ENCODE data around the gene ATG5.

Gene ATG5

GRCh38 chr6:106360989-106361430 is 35.5 kb upstream of the ATG5 start:
- no peak for TF ChIP-seq ZFX (IDR thresholded peaks at IDR 0.05)
- TF ChIP-seq CTCF (conservative IDR thresholded peaks at IDR 0.05): no peak

GRCh38 chr6:106360410-106360988 is 34.9 kb upstream of the ATG5 start, which contains the start of gene CRYBG1:
TSS of gene CRYBG1 (plus strand) at chr6:106360717. CDS start at chr6:106360909, 192 bp downstream.
- H3K27ac ChIP-seq: peak within 1 kb of the TSS; percentile 22; the same call in 1 of the 2 replicates
- TF ChIP-seq ZFX (IDR thresholded peaks at IDR 0.05): no peak
- peak; percentile 99 for TF ChIP-seq CTCF (conservative IDR thresholded peaks at IDR 0.05)

More at GRCh38 chr6:106360989-106361430, 35.5 kb upstream of the ATG5 start:
- H3K27ac ChIP-seq: no peak overlapping the region; the same call in 1 of the 2 replicates

GRCh38 chr6:106359959-106360409 is 34.4 kb upstream of the ATG5 start:
- peak overlapping the region; percentile 22; the same call in 1 of the 2 replicates for H3K27ac ChIP-seq
- TF ChIP-seq ZFX (IDR thresholded peaks at IDR 0.05): no peak
- TF ChIP-seq CTCF (conservative IDR thresholded peaks at IDR 0.05): no peak

- TF ChIP-seq CTCF (conservative IDR thresholded peaks at IDR 0.05) (no peak), ZFX (IDR thresholded peaks at IDR 0.05) (no peak)
- no peak overlapping the region for H3K27ac ChIP-seq
Measured at GRCh38 chr6:106356378-106356777, 30.8 kb upstream of the ATG5 start.

- no peak overlapping the region for H3K27ac ChIP-seq
- TF ChIP-seq CTCF (conservative IDR thresholded peaks at IDR 0.05): no peak
- no peak for TF ChIP-seq ZFX (IDR thresholded peaks at IDR 0.05)
Measured at GRCh38 chr6:106347219-106347618, 21.7 kb upstream of the ATG5 start.

- H3K27ac ChIP-seq: no peak overlapping the region
- TF ChIP-seq CTCF (conservative IDR thresholded peaks at IDR 0.05) (peak; percentile 87), ZFX (IDR thresholded peaks at IDR 0.05) (no peak)
Measured at GRCh38 chr6:106339334-106340029, 13.9 kb upstream of the ATG5 start.

Data from C4-2B (cell line).